ENCODE measurements around the gene DDC. TPM values are rescaled to one million over a fixed set of nuclear protein-coding genes. Genes with fewer than 3 reads are reported as not detected.

Gene DDC
- total and polyA plus RNA-seq, 2 donors (not counting 1 experiment from before 2014, with no cell fraction given): not detected

DNA sequence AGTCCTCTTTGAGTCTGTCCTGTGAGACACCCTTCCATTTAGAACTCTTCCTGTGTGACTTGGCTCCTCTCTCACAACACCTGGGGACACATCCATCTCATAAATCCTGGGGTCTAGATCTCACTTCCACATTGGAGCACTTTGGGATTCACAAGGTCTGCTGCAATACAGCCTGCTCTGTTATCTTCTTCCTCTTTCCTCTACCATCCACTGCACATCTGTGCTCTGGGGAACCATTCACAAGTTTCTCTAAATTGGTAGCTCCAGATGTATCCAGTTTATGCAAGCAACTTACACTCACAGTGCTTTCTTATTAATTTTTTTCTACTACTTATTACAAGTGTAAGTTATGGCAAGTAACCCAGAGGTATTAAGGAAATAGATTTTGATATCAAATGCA lies 109.5 kb downstream of the DDC start:
- intact Hi-C loops (cut with micrococcal nuclease): no loop called here
- POLR2A ChIA-PET: no interaction called here
- no peak overlapping the region for H3K9ac ChIP-seq (ENCODE audit: low read length)
- H3K27me3 Mint-ChIP-seq: peaks cover 3% of the 10 kb centered on the region
- no peak overlapping the region for H3K27ac ChIP-seq (ENCODE audit: low read length in 2 of 2)
- DNase-seq (no peak), ATAC-seq (ENCODE audit: low read depth) (no peak)
- no peak overlapping the region for H2AFZ ChIP-seq (ENCODE audit: insufficient read depth, low read depth, low read length, poor library complexity, severe bottlenecking)
- no peaks in the 10 kb centered on the region for H3K9me3 Mint-ChIP-seq (ENCODE audit: insufficient read depth)
- peaks cover 2% of the 10 kb centered on the region for H3K79me2 ChIP-seq (ENCODE audit: control insufficient read depth, insufficient read depth, low read length)
- no peak overlapping the region for H3K4me2 ChIP-seq (replicated peaks; ENCODE audit: low read depth, low read length, poor library complexity, severe bottlenecking)
- TF ChIP-seq EZH2 (IDR thresholded peaks at IDR 0.05; ENCODE audit: borderline replicate concordance, insufficient read depth, low read depth, low read length, poor library complexity, severe bottlenecking): no peak
- TF ChIP-seq, protein P1, sequence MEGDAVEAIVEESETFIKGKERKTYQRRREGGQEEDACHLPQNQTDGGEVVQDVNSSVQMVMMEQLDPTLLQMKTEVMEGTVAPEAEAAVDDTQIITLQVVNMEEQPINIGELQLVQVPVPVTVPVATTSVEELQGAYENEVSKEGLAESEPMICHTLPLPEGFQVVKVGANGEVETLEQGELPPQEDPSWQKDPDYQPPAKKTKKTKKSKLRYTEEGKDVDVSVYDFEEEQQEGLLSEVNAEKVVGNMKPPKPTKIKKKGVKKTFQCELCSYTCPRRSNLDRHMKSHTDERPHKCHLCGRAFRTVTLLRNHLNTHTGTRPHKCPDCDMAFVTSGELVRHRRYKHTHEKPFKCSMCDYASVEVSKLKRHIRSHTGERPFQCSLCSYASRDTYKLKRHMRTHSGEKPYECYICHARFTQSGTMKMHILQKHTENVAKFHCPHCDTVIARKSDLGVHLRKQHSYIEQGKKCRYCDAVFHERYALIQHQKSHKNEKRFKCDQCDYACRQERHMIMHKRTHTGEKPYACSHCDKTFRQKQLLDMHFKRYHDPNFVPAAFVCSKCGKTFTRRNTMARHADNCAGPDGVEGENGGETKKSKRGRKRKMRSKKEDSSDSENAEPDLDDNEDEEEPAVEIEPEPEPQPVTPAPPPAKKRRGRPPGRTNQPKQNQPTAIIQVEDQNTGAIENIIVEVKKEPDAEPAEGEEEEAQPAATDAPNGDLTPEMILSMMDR (IDR thresholded peaks at IDR 0.05): no peak
- H3K9me3 ChIP-seq (ENCODE audit: control extremely low read depth in 1 of 3, control insufficient read depth in 2 of 3, insufficient read depth in 1 of 3, low read length in 2 of 3): no peaks in the 10 kb centered on the region
- CTCF ChIA-PET: no interaction called here
- H3K4me3 Mint-ChIP-seq: no peak overlapping the region
- H4K20me1 ChIP-seq (ENCODE audit: control insufficient read depth, insufficient read depth, low read length, poor library complexity, severe bottlenecking): no peaks in the 10 kb centered on the region
- no peak overlapping the region for H3K4me3 ChIP-seq (ENCODE audit: control extremely low read depth in 1 of 5, extremely low read depth in 1 of 5, insufficient read depth in 1 of 5, low read depth in 2 of 5, low read length in 4 of 5)
- H3K4me1 Mint-ChIP-seq: peaks cover 8% of the 10 kb centered on the region
- peaks cover 6% of the 10 kb centered on the region in 2 donors for H3K4me1 ChIP-seq (ENCODE audit: control insufficient read depth in 2 of 2, insufficient read depth in 2 of 2, low read length in 2 of 2)
- H3K27ac Mint-ChIP-seq: no peak overlapping the region
- no peaks in the 10 kb centered on the region for H3K36me3 ChIP-seq (replicated peaks in 1 of 2; ENCODE audit: control extremely low read depth in 1 of 2, control insufficient read depth in 1 of 2, extremely low read depth in 1 of 2, insufficient read depth in 2 of 2, low read length in 1 of 2)
- H3K27me3 ChIP-seq (replicated peaks in 1 of 4; ENCODE audit: control extremely low read depth in 1 of 4, control insufficient read depth in 3 of 4, insufficient read depth in 4 of 4, low read length in 3 of 4): peaks cover 0 to 3% (median 0%) of the 10 kb centered on the region in 4 experiments

DNA sequence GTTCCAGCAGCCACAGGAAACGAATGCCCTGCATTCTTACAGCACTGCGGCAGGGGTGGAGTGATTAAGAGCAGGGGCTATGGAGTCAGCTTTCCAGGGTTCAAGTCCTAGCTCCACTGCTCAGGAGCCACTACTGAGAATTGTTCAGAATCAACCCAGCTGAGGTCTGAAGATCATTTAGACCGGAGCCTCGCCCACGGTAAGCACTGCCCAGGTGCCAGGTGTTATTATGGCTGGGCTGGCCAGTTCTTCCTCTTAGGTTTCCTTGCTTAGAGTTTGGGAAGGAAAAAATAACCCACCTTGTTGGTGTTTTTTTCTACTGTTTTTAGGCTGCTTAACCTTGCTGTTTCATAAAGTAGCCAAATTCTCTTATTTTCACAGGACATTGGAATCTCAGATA lies 110.2 kb downstream of the DDC start:
- Mint-ChIP-seq H3K4me1 (peaks cover 14% of the 10 kb centered on the region), H3K4me3 (no peak overlapping the region), H3K27ac (no peak overlapping the region), H3K9me3 (ENCODE audit: insufficient read depth) (no peaks in the 10 kb centered on the region), H3K27me3 (peaks cover 3% of the 10 kb centered on the region)
- peaks cover 4% of the 10 kb centered on the region for H3K79me2 ChIP-seq (ENCODE audit: control insufficient read depth, insufficient read depth, low read length)
- WGBS (ENCODE audit: insufficient coverage): 83% methylated on average over 3 of the region's 5 CpGs
- H3K27ac ChIP-seq (ENCODE audit: low read length in 2 of 2): no peak overlapping the region
- H3K27me3 ChIP-seq (replicated peaks in 1 of 4; ENCODE audit: control extremely low read depth in 1 of 4, control insufficient read depth in 3 of 4, insufficient read depth in 4 of 4, low read length in 3 of 4): peaks cover 0 to 3% (median 0%) of the 10 kb centered on the region in 4 experiments
- H3K4me2 ChIP-seq (replicated peaks; ENCODE audit: low read depth, low read length, poor library complexity, severe bottlenecking): no peak overlapping the region
- no peak overlapping the region for H2AFZ ChIP-seq (ENCODE audit: insufficient read depth, low read depth, low read length, poor library complexity, severe bottlenecking)
- no peak for TF ChIP-seq EZH2 (IDR thresholded peaks at IDR 0.05; ENCODE audit: borderline replicate concordance, insufficient read depth, low read depth, low read length, poor library complexity, severe bottlenecking)
- TF ChIP-seq, protein P1 (IDR thresholded peaks at IDR 0.05): no peak
- H3K9me3 ChIP-seq (ENCODE audit: control extremely low read depth in 1 of 3, control insufficient read depth in 2 of 3, insufficient read depth in 1 of 3, low read length in 2 of 3): no peaks in the 10 kb centered on the region
- intact Hi-C loops (cut with micrococcal nuclease): no loop called here
- no peak overlapping the region for H3K9ac ChIP-seq (ENCODE audit: low read length)
- no peak overlapping the region for H3K4me3 ChIP-seq (ENCODE audit: control extremely low read depth in 1 of 5, extremely low read depth in 1 of 5, insufficient read depth in 1 of 5, low read depth in 2 of 5, low read length in 4 of 5)
- DNase-seq (no peak), ATAC-seq (ENCODE audit: low read depth) (no peak)
- H3K36me3 ChIP-seq (replicated peaks in 1 of 2; ENCODE audit: control extremely low read depth in 1 of 2, control insufficient read depth in 1 of 2, extremely low read depth in 1 of 2, insufficient read depth in 2 of 2, low read length in 1 of 2): no peaks in the 10 kb centered on the region
- H4K20me1 ChIP-seq (ENCODE audit: control insufficient read depth, insufficient read depth, low read length, poor library complexity, severe bottlenecking): no peaks in the 10 kb centered on the region
- ChIA-PET POLR2A (no interaction called here), CTCF (no interaction called here)
- H3K4me1 ChIP-seq (ENCODE audit: control insufficient read depth in 2 of 2, insufficient read depth in 2 of 2, low read length in 2 of 2): peaks cover 7 to 9% of the 10 kb centered on the region in 2 donors
